Activated CD4-positive, alpha-beta T cell treated with anti-CD3 and anti-CD28 coated beads, Interleukin-10, Interleukin-2, amounts not matched to agents 100 ng/mL and 50 ng/mL, durations not matched to agents 16 hours and 8 hours (primary cell): ENCODE results near the gene ERAL1.

Source experiments
- DNase-seq: peaks from one replicate; pipeline ENCODE4 v3.0.0-alpha.2; 2020

The ERAL1 gene

GRCh38 chr17:28880572-28880945 is 25.7 kb downstream of the ERAL1 start:
- DNase-seq, result no peak

GRCh38 chr17:28881533-28882056 is 26.8 kb downstream of the ERAL1 start:
- no peak for DNase-seq

GRCh38 chr17:28882154-28882895 is 27.5 kb downstream of the ERAL1 start:
- DNase-seq, result no peak

- no peak for DNase-seq
Observed at GRCh38 chr17:28883967-28884702, 29.3 kb downstream of the ERAL1 start.

- DNase-seq, result no peak
Observed at GRCh38 chr17:28885363-28885762, 30.5 kb downstream of the ERAL1 start.

- DNase-seq, result no peak
Observed at GRCh38 chr17:28885951-28886350, 31.1 kb downstream of the ERAL1 start.

GRCh38 chr17:28887871-28888471 is 33.2 kb downstream of the ERAL1 start:
- no peak for DNase-seq

GRCh38 chr17:28888832-28889231 is 34.0 kb downstream of the ERAL1 start:
- no peak for DNase-seq

- DNase-seq, result no peak
Observed at GRCh38 chr17:28889996-28890395, 35.2 kb downstream of the ERAL1 start.

- no peak for DNase-seq
Observed at GRCh38 chr17:28891201-28891600, 36.4 kb downstream of the ERAL1 start.

GRCh38 chr17:28892024-28892423 is 37.2 kb downstream of the ERAL1 start:
- no peak for DNase-seq

GRCh38 chr17:28893248-28894183 is 38.7 kb downstream of the ERAL1 start:
- peak; percentile 75 for DNase-seq

- no peak for DNase-seq
Observed at GRCh38 chr17:28895794-28896447, 41.1 kb downstream of the ERAL1 start.

- DNase-seq, result no peak
Observed at GRCh38 chr17:28896491-28896883, 41.7 kb downstream of the ERAL1 start.

GRCh38 chr17:28896884-28897768 is 42.3 kb downstream of the ERAL1 start, which contains the start of gene FLOT2:
Gene FLOT2 (minus strand): TSS chr17:28897733. CDS start chr17:28897574, 159 bp downstream.
- peak; percentile 66 for DNase-seq

- DNase-seq, result no peak
Observed at GRCh38 chr17:28897769-28898526, 43.1 kb downstream of the ERAL1 start.

GRCh38 chr17:28898527-28898955 is 43.7 kb downstream of the ERAL1 start:
- DNase-seq, result no peak

GRCh38 chr17:28899212-28899815 is 44.5 kb downstream of the ERAL1 start:
- no peak for DNase-seq

- DNase-seq, result no peak
Observed at GRCh38 chr17:28900986-28901726, 46.3 kb downstream of the ERAL1 start.
